Stomach (tissue), 9 donors: ENCODE measurements around the gene RAD51D. TPM values are rescaled to one million over a fixed set of nuclear protein-coding genes. Genes with fewer than 3 reads are reported as not detected.
A peak's percentile ranks its signal among the peaks of the same experiment; 100 is the strongest.

Experiments
- DNase-seq, 2 donors: peaks; one replicate each; pipeline versions ENCODE4 v3.0.0 to v3.0.0-alpha.2; 2013 to 2019
- H3K27ac ChIP-seq, 5 donors: fragments of 200-600 bp in 4 of 5; sonication (generic) in 4 of 5; one replicate each; pipeline ENCODE4 v1.5.1; 2013 to 2019; ENCODE audit warnings: mild to moderate bottlenecking in 1 of 5, moderate library complexity in 1 of 5
- H3K27me3 ChIP-seq, 3 donors: fragments of 200-600 bp; sonication (generic); one replicate each; pipeline ENCODE4 v1.5.1; 2017 to 2019; ENCODE audit warnings: mixed run types in 1 of 3
- H3K36me3 ChIP-seq, 4 donors: fragments of 200-600 bp; sonication (generic); 1 replicate in 3 of 4; 2 replicates in 1 of 4; pipeline ENCODE4 v1.5.1; 2016 to 2019
- H3K4me1 ChIP-seq, 4 donors: fragments of 200-600 bp; sonication (generic); one replicate each; pipeline ENCODE4 v1.5.1; 2016 to 2019
- H3K4me3 ChIP-seq, 4 donors: fragments of 200-600 bp; sonication (generic) in 3 of 4; one replicate each; pipeline ENCODE4 v1.5.1; 2016 to 2019; ENCODE audit warnings: mild to moderate bottlenecking in 1 of 4
- H3K9me3 ChIP-seq, 4 donors: fragments of 200-600 bp; sonication (generic); one replicate each; pipeline ENCODE4 v1.5.1; 2016 to 2019
- CTCF ChIP-seq, 7 experiments: fragments of 450-650 bp in 4 of 7; fragments of 200-600 bp in 3 of 7; sonication (generic) in 3 of 7; IDR thresholded peaks; one replicate each; pipeline ENCODE4 v1.5.1; 2016 to 2019; ENCODE audit warnings: antibody characterized with exemption in 7 of 7, control low read depth in 2 of 7, mild to moderate bottlenecking in 1 of 7
- EP300 ChIP-seq: sonication (generic); formaldehyde crosslinking; IDR thresholded peaks from one replicate; pipeline ENCODE4 v1.6.1; 2017; ENCODE audit warnings: antibody characterized with exemption
- POLR2A ChIP-seq, 4 donors: fragments of 450-650 bp; IDR thresholded peaks; one replicate each; pipeline ENCODE4 v1.6.1; 2016; ENCODE audit warnings: antibody characterized with exemption in 4 of 4, control low read depth in 2 of 4, mild to moderate bottlenecking in 1 of 4, moderate library complexity in 1 of 4
- POLR2AphosphoS5 ChIP-seq, 3 donors: sonication (generic); formaldehyde crosslinking; IDR thresholded peaks; one replicate each; pipeline ENCODE4 v1.6.1; 2016; ENCODE audit warnings: antibody characterized with exemption in 3 of 3
- WGBS, 5 donors: extraction: QIAGEN DNeasy Blood & Tissue Kit in 3 of 5; methylation state at CpG; one replicate each; pipeline versions ENCODE4 v1.1.5 to v1.1.7; 2013 to 2018; 5-methylcytosine and 5-hydroxymethylcytosine counted together
- intact Hi-C: fragments of 100-400 bp; cut with DNase I; formaldehyde crosslinking; loops from one replicate; pipeline ENCODE4 v1.15.1; 2023; ENCODE audit warnings: low total_unique reads
- polyA plus RNA-seq, 3 donors: library from polyadenylated mRNA; stranded (reverse); fragments of 200-250 nt; gene quantifications; one replicate each; pipeline ENCODE4 v1.2.3, GENCODE V29; 2013
- total RNA-seq, 5 donors: library from RNA; depleted of rRNA; stranded (reverse); fragments of >200 nt; gene quantifications; one replicate each; pipeline versions ENCODE4 v1.1.0 to v1.2.3, GENCODE V29; 2014 to 2016
- donor health status: healthy with polysubstance abuse.
- donor health status: Bipolar disorder and iron deficiency.
- donor health status: healthy.

The RAD51D gene
- total and polyA plus RNA-seq, 8 donors = 2.2 to 31.5 (median 3.3) TPM

- no peaks in the 10 kb centered on the region for H3K9me3 ChIP-seq
- WGBS, 5 donors = 0 to 1% (median 0%) methylated on average over 12 to 65 of the region's 65 CpGs
- DNase-seq = peak; percentile 81 to 95
- H3K27me3 ChIP-seq = no peaks in the 10 kb centered on the region
- peak in 2 of 3 donors; percentile 60 to 74 for TF ChIP-seq POLR2AphosphoS5 (IDR thresholded peaks at IDR 0.05)
- TF ChIP-seq POLR2A (IDR thresholded peaks at IDR 0.05) = no peak
- TF ChIP-seq CTCF (IDR thresholded peaks at IDR 0.05) = peak in 5 of 7 experiments; percentile 78 to 96 (median 94)
- H3K27ac ChIP-seq = peak within 1 kb of the TSS in 3 of 5 donors; percentile 10 to 68 (median 58)
- H3K4me3 ChIP-seq = peak within 1 kb of the TSS; percentile 73 to 100 (median 87)
- peaks cover 10 to 20% (median 18%) of the 10 kb centered on the region in 4 donors for H3K4me1 ChIP-seq
- H3K36me3 ChIP-seq = peaks cover 6 to 31% (median 29%) of the 10 kb centered on the region in 4 donors
- intact Hi-C loops = no loop called here
Measured at GRCh38 chr17:35141681-35142466, 22.2 kb upstream of the RAD51D start, which contains the start of gene NLE1. Gene NLE1 (minus strand): TSS chr17:35142303. CDS start chr17:35142275, 28 bp downstream.

- H3K36me3 ChIP-seq = peaks cover 39 to 68% (median 65%) of the 10 kb centered on the region in 4 donors
- intact Hi-C loops = no loop called here
Measured at GRCh38 chr17:35138218-35138617, 18.6 kb upstream of the RAD51D start.

GRCh38 chr17:35135322-35135721, 15.7 kb upstream of the RAD51D start:
- peaks cover 61 to 94% (median 91%) of the 10 kb centered on the region in 4 donors for H3K36me3 ChIP-seq
- TF ChIP-seq EP300 = no peak
- TF ChIP-seq POLR2A (IDR thresholded peaks at IDR 0.05) = no peak
- no peak for TF ChIP-seq CTCF (IDR thresholded peaks at IDR 0.05)
- no peak for TF ChIP-seq POLR2AphosphoS5 (IDR thresholded peaks at IDR 0.05)
- H3K27me3 ChIP-seq = no peaks in the 10 kb centered on the region
- no peaks in the 10 kb centered on the region for H3K9me3 ChIP-seq
- no peak overlapping the region for H3K27ac ChIP-seq
- intact Hi-C loops = no loop called here
- 79 to 86% (median 82%) methylated on average over 6 of the region's 6 CpGs for WGBS, 5 donors
- no peak for DNase-seq
- no peak overlapping the region for H3K4me3 ChIP-seq
- peaks cover 0 to 4% (median 0%) of the 10 kb centered on the region in 4 donors for H3K4me1 ChIP-seq

More at GRCh38 chr17:35138218-35138617, 18.6 kb upstream of the RAD51D start:
- Histone ChIP-seq H3K4me1 (peaks cover 10 to 20% (median 18%) of the 10 kb centered on the region in 4 donors), H3K27ac (no peak overlapping the region), H3K4me3 (no peak overlapping the region), H3K27me3 (no peaks in the 10 kb centered on the region), H3K9me3 (no peaks in the 10 kb centered on the region)
- no peak for DNase-seq
- WGBS, 5 donors = 94 to 98% (median 95%) methylated on average over 6 of the region's 6 CpGs
- TF ChIP-seq POLR2AphosphoS5 (IDR thresholded peaks at IDR 0.05) (no peak), POLR2A (IDR thresholded peaks at IDR 0.05) (no peak), CTCF (IDR thresholded peaks at IDR 0.05) (no peak), EP300 (no peak)

- Histone ChIP-seq H3K4me1 (no peaks in the 10 kb centered on the region), H3K9me3 (no peaks in the 10 kb centered on the region), H3K36me3 (peaks cover 61 to 74% (median 73%) of the 10 kb centered on the region in 4 donors), H3K27ac (no peak overlapping the region), H3K4me3 (no peak overlapping the region), H3K27me3 (no peaks in the 10 kb centered on the region)
- DNase-seq = no peak
- intact Hi-C loops = no loop called here
- TF ChIP-seq POLR2A (IDR thresholded peaks at IDR 0.05) = no peak
- WGBS, 5 donors = 92 to 97% (median 95%) methylated on average over 14 to 22 of the region's 22 CpGs
Measured at GRCh38 chr17:35132816-35133550, 13.3 kb upstream of the RAD51D start.
